Stimulated activated CD4-positive, alpha-beta T cell treated with anti-CD3 and anti-CD28 coated beads, Interleukin-4, amount 100 ng/mL, for 1 hour (primary cell): ENCODE results near the gene JMJD1C.
"Not testable (repeated sequence)": the region's sequence is repeated elsewhere in the genome, so short reads cannot be mapped to it uniquely, and the experiment has no call there.

ENCODE experiments used
- DNase-seq: peaks from one replicate; pipeline ENCODE4 v3.0.0-alpha.2; 2020

Gene JMJD1C

GRCh38 chr10:63283901-63284300 lies 181.9 kb downstream of the JMJD1C start:
- not testable (repeated sequence) for DNase-seq

GRCh38 chr10:63283093-63283492 lies 182.7 kb downstream of the JMJD1C start:
- no peak for DNase-seq

DNA sequence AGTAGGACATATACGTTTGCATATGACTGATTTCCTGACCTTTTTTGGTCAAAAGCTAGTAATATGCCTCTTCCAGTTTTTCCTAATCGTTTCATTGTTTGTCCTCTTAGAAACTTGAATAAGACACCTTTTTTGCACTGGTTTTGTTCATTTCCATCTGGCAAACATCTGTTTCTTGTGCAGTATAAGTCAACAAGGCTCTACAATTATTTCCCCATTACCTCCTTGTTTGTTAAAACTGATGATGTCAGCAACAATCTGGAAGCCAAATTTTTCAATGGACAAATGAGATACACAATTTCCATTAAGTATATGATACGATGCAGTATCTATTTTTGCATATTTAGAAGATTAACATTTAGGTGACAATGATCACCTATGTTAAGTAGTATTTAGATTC lies 183.8 kb downstream of the JMJD1C start:
- no peak for DNase-seq

DNA sequence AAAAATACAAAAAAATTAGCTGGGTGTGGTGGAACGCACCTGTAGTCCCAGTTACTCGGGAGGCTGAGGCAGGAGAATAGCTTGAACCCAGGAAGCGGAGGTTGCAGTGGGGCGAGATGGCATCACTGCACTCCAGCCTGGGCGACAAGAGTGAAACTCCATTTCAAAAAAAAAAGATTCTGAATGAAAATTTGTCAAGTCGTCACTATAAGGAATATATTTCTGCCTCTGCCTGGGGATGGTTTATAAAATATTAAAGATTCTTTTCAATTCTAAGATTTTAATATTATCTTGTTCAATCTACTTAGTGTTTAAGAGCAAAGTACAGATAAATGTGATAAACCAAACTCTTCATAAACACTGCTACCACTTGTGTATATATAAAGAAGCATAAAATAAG lies 185.4 kb downstream of the JMJD1C start:
- DNase-seq = no peak

- no peak for DNase-seq
These were observed 190.7 kb downstream of the JMJD1C start for GRCh38 chr10:63275094-63275493.

DNA sequence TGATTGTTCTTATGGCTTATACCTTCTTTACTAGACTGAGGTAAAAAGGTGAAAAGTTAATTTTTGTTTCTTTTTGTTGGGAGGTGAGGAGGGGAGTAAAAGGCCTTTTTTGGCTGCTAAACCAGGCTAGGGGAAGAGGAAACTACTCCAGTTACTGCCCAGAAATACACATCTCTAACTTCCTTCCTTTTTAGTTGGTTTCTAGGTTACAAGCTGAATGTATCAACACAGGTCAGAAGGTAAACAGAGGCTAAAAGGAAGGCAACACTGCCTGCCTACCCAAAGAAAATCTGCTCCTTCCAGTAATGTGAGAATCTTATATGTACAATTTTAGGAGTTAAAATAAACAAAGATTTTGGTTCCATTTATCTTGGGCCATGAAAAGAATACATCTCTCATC lies 192.2 kb downstream of the JMJD1C start:
- DNase-seq = no peak

GRCh38 chr10:63268798-63269503 lies 196.8 kb downstream of the JMJD1C start:
- DNase-seq = peak; percentile 55

GRCh38 chr10:63268149-63268797 lies 197.5 kb downstream of the JMJD1C start:
- no peak for DNase-seq

DNA sequence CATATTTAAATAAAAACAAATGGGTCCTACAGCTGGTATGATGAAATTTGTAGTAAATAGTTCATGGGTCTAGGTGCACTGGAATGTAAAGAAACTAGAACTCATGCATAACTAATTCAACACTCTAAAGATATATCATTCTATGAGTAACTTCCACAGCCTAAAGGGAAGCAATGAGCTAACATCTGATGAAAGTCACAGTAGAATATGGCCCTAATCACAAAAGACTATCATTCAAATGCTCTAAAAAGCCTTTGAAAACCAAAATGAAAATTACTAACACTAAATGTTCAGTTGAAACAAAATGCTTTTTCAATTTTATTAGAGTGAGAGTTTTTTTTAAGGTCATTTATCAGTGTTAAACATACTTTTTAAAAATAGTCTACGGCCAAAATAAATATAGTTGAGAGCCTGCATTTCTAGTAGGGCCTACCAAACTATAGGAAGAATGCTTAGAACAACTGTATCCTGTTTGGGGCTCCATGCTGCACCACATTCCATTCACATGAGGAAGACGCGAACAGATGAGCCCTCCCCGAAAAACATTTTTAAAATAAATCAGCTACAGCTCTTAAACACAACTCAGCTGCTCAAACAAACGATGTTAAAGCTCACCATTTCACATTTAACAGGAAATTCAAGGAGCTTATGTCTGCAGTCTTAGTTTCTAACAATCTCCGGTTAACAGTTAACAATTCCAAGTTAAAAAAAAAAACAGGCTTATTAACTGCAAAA lies 198.2 kb downstream of the JMJD1C start:
- DNase-seq = no peak

GRCh38 chr10:63266391-63267316 lies 199.1 kb downstream of the JMJD1C start:
- no peak for DNase-seq

DNA sequence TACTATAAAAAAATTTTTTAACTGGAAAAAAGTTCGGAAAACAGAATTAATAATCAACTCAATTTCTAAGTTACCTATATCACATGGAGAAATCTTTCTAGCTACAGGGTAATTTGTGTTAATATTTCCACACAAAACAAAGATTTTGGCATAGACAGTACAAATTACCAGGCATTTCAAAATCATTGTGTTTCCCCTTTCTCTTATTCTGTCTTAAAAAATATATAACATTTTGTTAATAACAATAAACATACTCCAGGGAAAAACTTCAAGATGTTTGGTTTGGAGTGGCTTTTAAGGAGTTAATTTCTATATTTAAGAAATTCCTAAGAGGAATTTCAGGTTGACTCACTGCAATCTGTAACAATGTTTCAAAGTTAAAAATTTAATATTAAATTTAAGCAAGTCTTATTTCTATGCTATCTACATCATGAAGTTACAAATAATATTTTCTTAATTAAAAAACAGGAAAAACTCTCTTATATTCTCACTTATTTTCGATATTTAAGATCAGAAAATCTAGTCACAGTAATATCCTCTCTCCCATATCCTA lies 200.0 kb downstream of the JMJD1C start:
- no peak for DNase-seq

DNA sequence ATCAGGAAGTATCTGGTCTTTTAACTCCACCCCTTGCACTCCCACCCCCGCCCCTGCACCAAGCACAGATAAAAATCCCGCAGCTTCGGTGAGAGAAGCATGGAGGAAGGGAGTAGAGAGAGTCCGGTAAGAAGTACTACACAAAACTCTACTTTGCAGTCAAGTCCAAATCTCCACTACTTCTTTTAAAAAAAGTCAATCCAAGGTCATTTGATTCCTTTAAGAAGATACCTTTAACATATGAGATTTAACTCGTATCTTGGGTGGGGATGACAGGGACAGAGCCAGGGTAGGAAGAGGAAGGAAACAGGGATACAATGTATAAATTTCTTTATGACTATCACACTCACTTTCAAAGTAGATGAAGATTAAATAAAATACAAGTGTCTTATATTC lies 200.6 kb downstream of the JMJD1C start:
- DNase-seq = no peak

- DNase-seq = no peak
These were observed 201.1 kb downstream of the JMJD1C start for GRCh38 chr10:63264617-63265221.

- DNase-seq = no peak
These were observed 203.2 kb downstream of the JMJD1C start for GRCh38 chr10:63262430-63263073.

DNA sequence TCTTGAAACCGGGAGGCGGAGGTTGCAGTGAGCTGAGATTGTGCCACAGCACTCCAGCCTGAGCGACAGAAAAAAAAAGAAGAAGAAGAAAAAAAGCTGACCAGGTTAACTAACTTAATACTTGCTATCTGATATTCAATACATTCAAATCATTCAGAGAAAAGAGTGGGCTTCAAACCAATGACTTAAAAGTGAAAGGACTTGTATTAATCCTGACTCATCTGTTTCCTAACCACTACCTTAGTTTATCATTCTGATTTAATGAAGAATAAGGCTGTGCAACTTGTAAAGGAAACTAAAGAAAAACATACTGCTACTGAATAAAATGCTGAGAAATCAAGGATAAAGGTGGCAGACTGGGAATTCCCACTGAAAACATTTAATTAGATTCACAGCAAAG lies 204.3 kb downstream of the JMJD1C start:
- no peak for DNase-seq

DNA sequence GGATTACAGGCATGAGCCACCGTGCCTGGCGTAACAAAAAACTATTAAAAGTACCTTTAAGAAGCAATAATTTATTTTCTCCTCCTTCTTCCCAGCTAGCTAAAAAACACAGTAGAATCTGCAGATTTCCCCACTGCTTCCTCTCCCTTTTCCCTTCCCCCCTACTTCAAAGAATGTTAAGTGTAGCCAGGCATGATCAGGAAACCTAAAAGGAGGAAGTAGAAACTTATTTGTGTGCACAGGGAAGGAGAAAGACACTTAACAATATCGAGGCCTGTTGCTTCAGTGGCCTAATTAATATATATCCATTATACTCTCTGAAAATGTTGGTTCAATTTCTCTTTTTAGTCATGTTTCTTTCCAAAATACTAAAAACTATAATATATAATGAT lies 204.9 kb downstream of the JMJD1C start:
- no peak for DNase-seq

GRCh38 chr10:63260103-63260859 lies 205.5 kb downstream of the JMJD1C start:
- no peak for DNase-seq

- DNase-seq = no peak
These were observed 206.7 kb downstream of the JMJD1C start for GRCh38 chr10:63258920-63259678.

DNA sequence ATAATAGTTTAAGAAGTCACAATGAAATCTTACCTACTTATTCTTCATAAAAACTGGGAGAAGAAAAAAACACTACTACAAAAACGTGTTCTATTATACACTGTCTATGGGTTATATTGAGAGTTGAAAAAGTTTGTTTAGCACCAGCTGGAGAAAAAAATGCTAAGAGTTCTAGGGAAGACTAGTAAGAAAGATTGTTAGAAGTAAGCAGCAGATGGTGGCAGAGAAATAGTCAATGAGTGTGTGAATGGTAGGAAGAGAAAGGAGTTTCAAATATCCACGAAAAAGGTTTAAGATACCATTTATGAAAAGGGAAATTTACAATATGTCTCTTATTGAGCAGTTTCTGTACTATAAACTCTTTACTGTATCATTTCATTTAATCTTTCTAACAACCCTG lies 208.0 kb downstream of the JMJD1C start:
- no peak for DNase-seq
